GM12873 (cell line): ENCODE data around the gene KIAA1755.

ENCODE experiments used
- CTCF ChIP-seq: IDR thresholded peaks from 2 replicates; pipeline ENCODE4 v1.5.1; 2012; ENCODE audit warnings: low read depth, mild to moderate bottlenecking, moderate library complexity, low read length, control low read depth; ENCODE audit not compliant: insufficient read depth; ENCODE audit errors: missing control alignments

KIAA1755 gene

GRCh38 chr20:38169636-38170193 is 90.8 kb downstream of the KIAA1755 start:
- no peak for TF ChIP-seq CTCF

- TF ChIP-seq CTCF = no peak
Measured at GRCh38 chr20:38168791-38169589, 91.5 kb downstream of the KIAA1755 start.

GRCh38 chr20:38167851-38168760 is 92.4 kb downstream of the KIAA1755 start:
- TF ChIP-seq CTCF = no peak

- TF ChIP-seq CTCF = no peak
Measured at GRCh38 chr20:38167328-38167850, 93.1 kb downstream of the KIAA1755 start.

- no peak for TF ChIP-seq CTCF
Measured at GRCh38 chr20:38166703-38167233, 93.8 kb downstream of the KIAA1755 start.

GRCh38 chr20:38165966-38166702 is 94.4 kb downstream of the KIAA1755 start:
- no peak for TF ChIP-seq CTCF
